Measurements from ENCODE around the gene GPSM1. TPM values are rescaled to one million over a fixed set of nuclear protein-coding genes. Genes with fewer than 3 reads are reported as not detected.

The GPSM1 gene
- 10 to 100 TPM in 1 of 5 experiments, 1 to 10 TPM in 4; 6.1 to 11.5 (median 8.6) TPM for total RNA-seq
- 1 to 10 TPM in 1 of 2 donors, under 1 TPM in 1; 0.87 to 1.4 TPM for polyA plus RNA-seq
- 17.8 reads per million, percentile 48 among the genes with 10 or more reads in this experiment for total RNA-seq

GRCh38 chr9:136327304-136327974 is at the start of gene GPSM1:
GPSM1 (plus strand) TSS chr9:136327539; CDS start chr9:136327696, 157 bp downstream.
- Histone ChIP-seq H3K9me3 (ENCODE audit: control insufficient read depth in 2 of 3, low read length in 3 of 3) (no peaks in the 10 kb centered on the region), H3K27ac (ENCODE audit: low read depth, low read length) (peak within 1 kb of the TSS; percentile 7), H3K4me1 (ENCODE audit: control insufficient read depth in 2 of 2, insufficient read depth in 2 of 2, low read length in 2 of 2) (peaks cover 0 to 5% of the 10 kb centered on the region in 2 donors), H3K4me3 (ENCODE audit: low read length) (peak within 1 kb of the TSS; percentile 35), H3K36me3 (ENCODE audit: control insufficient read depth in 2 of 3, insufficient read depth in 3 of 3, low read length in 3 of 3) (no peaks in the 10 kb centered on the region), H3K27me3 (ENCODE audit: control insufficient read depth in 2 of 2, insufficient read depth in 2 of 2, low read length in 2 of 2) (no peaks in the 10 kb centered on the region)
- ChIA-PET CTCF (no interaction called here), POLR2A (interaction anchor here (0.5 to 2.1 kb wide), 2 partner anchors 8 to 35 kb away, joined by 4 to 7 read pairs; partner anchors contain the start of gene DNLZ)
- Mint-ChIP-seq H3K9me3 (no peaks in the 10 kb centered on the region), H3K36me3 (no peaks in the 10 kb centered on the region), H3K4me1 (peaks cover 0 to 5% (median 4%) of the 10 kb centered on the region in 7 donors), H3K27ac (peak within 1 kb of the TSS in 2 of 9 donors; percentile 23 to 43), H3K4me3 (peak within 1 kb of the TSS; percentile 42 to 81 (median 68)), H3K27me3 (no peaks in the 10 kb centered on the region)
- intact Hi-C loops (cut with micrococcal nuclease), result loop anchor here in 1 of 2 donors (1.0 kb wide), 1 partner anchor 36 kb away; the partner anchor contains the start of gene DNLZ
- ATAC-seq (peak; percentile 73), DNase-seq (peak in 8 of 9 donors; percentile 10 to 73 (median 42))

- ChIA-PET CTCF (no interaction called here), POLR2A (no interaction called here)
- no peaks in the 10 kb centered on the region for H3K4me1 ChIP-seq (ENCODE audit: control insufficient read depth in 2 of 2, insufficient read depth in 2 of 2, low read length in 2 of 2)
- ATAC-seq, result no peak
- Mint-ChIP-seq H3K27ac (no peak overlapping the region), H3K4me1 (peaks cover 0 to 4% (median 0%) of the 10 kb centered on the region in 7 donors), H3K36me3 (no peaks in the 10 kb centered on the region), H3K4me3 (no peak overlapping the region), H3K27me3 (peaks cover 0 to 7% (median 0%) of the 10 kb centered on the region in 5 donors), H3K9me3 (no peaks in the 10 kb centered on the region)
- DNase-seq, result no peak
- H3K4me3 ChIP-seq (ENCODE audit: low read length), result no peak overlapping the region
- no peaks in the 10 kb centered on the region for H3K9me3 ChIP-seq (ENCODE audit: control insufficient read depth in 2 of 3, low read length in 3 of 3)
- H3K27me3 ChIP-seq (ENCODE audit: control insufficient read depth in 2 of 2, insufficient read depth in 2 of 2, low read length in 2 of 2), result peaks cover 0 to 2% of the 10 kb centered on the region in 2 donors
- H3K36me3 ChIP-seq (ENCODE audit: control insufficient read depth in 2 of 3, insufficient read depth in 3 of 3, low read length in 3 of 3), result no peaks in the 10 kb centered on the region
- intact Hi-C loops (cut with micrococcal nuclease), result no loop called here
- H3K27ac ChIP-seq (ENCODE audit: low read depth, low read length), result no peak overlapping the region
These were observed 49.6 kb upstream of the GPSM1 start for GRCh38 chr9:136277746-136278145.

- Histone ChIP-seq H3K9me3 (ENCODE audit: control insufficient read depth in 2 of 3, low read length in 3 of 3) (no peaks in the 10 kb centered on the region), H3K27me3 (ENCODE audit: control insufficient read depth in 2 of 2, insufficient read depth in 2 of 2, low read length in 2 of 2) (peaks cover 0 to 2% of the 10 kb centered on the region in 2 donors), H3K27ac (ENCODE audit: low read depth, low read length) (no peak overlapping the region), H3K4me1 (ENCODE audit: control insufficient read depth in 2 of 2, insufficient read depth in 2 of 2, low read length in 2 of 2) (no peaks in the 10 kb centered on the region), H3K4me3 (ENCODE audit: low read length) (no peak overlapping the region), H3K36me3 (ENCODE audit: control insufficient read depth in 2 of 3, insufficient read depth in 3 of 3, low read length in 3 of 3) (no peaks in the 10 kb centered on the region)
- intact Hi-C loops (cut with micrococcal nuclease), result no loop called here
- Mint-ChIP-seq H3K36me3 (no peaks in the 10 kb centered on the region), H3K27me3 (peaks cover 0 to 7% (median 0%) of the 10 kb centered on the region in 5 donors), H3K4me1 (peaks cover 0 to 4% (median 0%) of the 10 kb centered on the region in 7 donors), H3K9me3 (no peaks in the 10 kb centered on the region), H3K4me3 (no peak overlapping the region), H3K27ac (no peak overlapping the region)
- ChIA-PET POLR2A (no interaction called here), CTCF (interaction anchor here (1.3 kb wide), 1 partner anchor 10 kb away, joined by 4 read pairs; no protein-coding TSS in a partner anchor)
- ATAC-seq, result no peak
- no peak for DNase-seq
These were observed 49.1 kb upstream of the GPSM1 start for GRCh38 chr9:136278221-136278620.

GRCh38 chr9:136278894-136279293 is 48.4 kb upstream of the GPSM1 start:
- Histone ChIP-seq H3K4me1 (ENCODE audit: control insufficient read depth in 2 of 2, insufficient read depth in 2 of 2, low read length in 2 of 2) (no peaks in the 10 kb centered on the region), H3K27ac (ENCODE audit: low read depth, low read length) (no peak overlapping the region), H3K36me3 (ENCODE audit: control insufficient read depth in 2 of 3, insufficient read depth in 3 of 3, low read length in 3 of 3) (no peaks in the 10 kb centered on the region), H3K9me3 (ENCODE audit: control insufficient read depth in 2 of 3, low read length in 3 of 3) (no peaks in the 10 kb centered on the region), H3K4me3 (ENCODE audit: low read length) (no peak overlapping the region), H3K27me3 (ENCODE audit: control insufficient read depth in 2 of 2, insufficient read depth in 2 of 2, low read length in 2 of 2) (peaks cover 0 to 2% of the 10 kb centered on the region in 2 donors)
- H3K36me3 Mint-ChIP-seq, result no peaks in the 10 kb centered on the region
- intact Hi-C loops (cut with micrococcal nuclease), result no loop called here
- H3K27ac Mint-ChIP-seq, result no peak overlapping the region
- DNase-seq (no peak), ATAC-seq (no peak)
- CTCF ChIA-PET, result interaction anchor here (0.7 to 1.3 kb wide), 2 partner anchors 10 to 12 kb away, joined by 3 to 4 read pairs; no protein-coding TSS in a partner anchor
- peaks cover 0 to 7% (median 0%) of the 10 kb centered on the region in 7 donors for H3K4me1 Mint-ChIP-seq
- no peak overlapping the region for H3K4me3 Mint-ChIP-seq
- peaks cover 0 to 12% (median 0%) of the 10 kb centered on the region in 5 donors for H3K27me3 Mint-ChIP-seq
- POLR2A ChIA-PET, result no interaction called here
- no peaks in the 10 kb centered on the region for H3K9me3 Mint-ChIP-seq

GRCh38 chr9:136279471-136279870 is 47.9 kb upstream of the GPSM1 start:
- POLR2A ChIA-PET, result no interaction called here
- ATAC-seq (no peak), DNase-seq (no peak)
- no peaks in the 10 kb centered on the region for H3K36me3 ChIP-seq (ENCODE audit: control insufficient read depth in 2 of 3, insufficient read depth in 3 of 3, low read length in 3 of 3)
- Mint-ChIP-seq H3K9me3 (no peaks in the 10 kb centered on the region), H3K27ac (no peak overlapping the region), H3K27me3 (peaks cover 0 to 12% (median 0%) of the 10 kb centered on the region in 5 donors), H3K4me1 (peaks cover 0 to 7% (median 0%) of the 10 kb centered on the region in 7 donors), H3K4me3 (no peak overlapping the region), H3K36me3 (no peaks in the 10 kb centered on the region)
- H3K27ac ChIP-seq (ENCODE audit: low read depth, low read length), result no peak overlapping the region
- H3K27me3 ChIP-seq (ENCODE audit: control insufficient read depth in 2 of 2, insufficient read depth in 2 of 2, low read length in 2 of 2), result peaks cover 0 to 2% of the 10 kb centered on the region in 2 donors
- no peak overlapping the region for H3K4me3 ChIP-seq (ENCODE audit: low read length)
- H3K9me3 ChIP-seq (ENCODE audit: control insufficient read depth in 2 of 3, low read length in 3 of 3), result no peaks in the 10 kb centered on the region
- intact Hi-C loops (cut with micrococcal nuclease), result no loop called here
- CTCF ChIA-PET, result interaction anchor here (0.7 to 1.3 kb wide), 2 partner anchors 11 kb away, joined by 3 to 4 read pairs; no protein-coding TSS in a partner anchor
- H3K4me1 ChIP-seq (ENCODE audit: control insufficient read depth in 2 of 2, insufficient read depth in 2 of 2, low read length in 2 of 2), result no peaks in the 10 kb centered on the region

GRCh38 chr9:136280535-136281315 is 46.6 kb upstream of the GPSM1 start:
- H3K27me3 Mint-ChIP-seq, result peaks cover 0 to 12% (median 0%) of the 10 kb centered on the region in 5 donors
- H3K27ac Mint-ChIP-seq, result no peak overlapping the region
- Histone ChIP-seq H3K4me1 (ENCODE audit: control insufficient read depth in 2 of 2, insufficient read depth in 2 of 2, low read length in 2 of 2) (no peaks in the 10 kb centered on the region), H3K27ac (ENCODE audit: low read depth, low read length) (no peak overlapping the region), H3K4me3 (ENCODE audit: low read length) (no peak overlapping the region), H3K27me3 (ENCODE audit: control insufficient read depth in 2 of 2, insufficient read depth in 2 of 2, low read length in 2 of 2) (peaks cover 0 to 2% of the 10 kb centered on the region in 2 donors), H3K36me3 (ENCODE audit: control insufficient read depth in 2 of 3, insufficient read depth in 3 of 3, low read length in 3 of 3) (no peaks in the 10 kb centered on the region), H3K9me3 (ENCODE audit: control insufficient read depth in 2 of 3, low read length in 3 of 3) (no peaks in the 10 kb centered on the region)
- intact Hi-C loops (cut with micrococcal nuclease), result loop anchor here in 1 of 2 donors (5.0 kb wide), 1 partner anchor 678 kb away; no protein-coding TSS in a partner anchor
- ATAC-seq (no peak), DNase-seq (no peak)
- CTCF ChIA-PET, result interaction anchor here (0.6 kb wide), 1 partner anchor 345 kb away, joined by 3 read pairs; no protein-coding TSS in a partner anchor
- no peaks in the 10 kb centered on the region for H3K9me3 Mint-ChIP-seq
- H3K4me3 Mint-ChIP-seq, result no peak overlapping the region
- no peaks in the 10 kb centered on the region for H3K36me3 Mint-ChIP-seq
- POLR2A ChIA-PET, result no interaction called here
- H3K4me1 Mint-ChIP-seq, result peaks cover 0 to 7% (median 0%) of the 10 kb centered on the region in 7 donors
